Bronchial epithelial cell (primary cell): Measurements from ENCODE around the gene TNIP2. TPM values are rescaled to one million over a fixed set of nuclear protein-coding genes. Genes with fewer than 3 reads are reported as not detected.

Experiments used
- DNase-seq: peaks from one replicate; pipeline ENCODE4 v3.0.0-alpha.2; 2010; ENCODE audit warnings: low read depth
- FAIRE-seq: peaks from 2 replicates; lab custom pipeline; 2011; peaks lifted over from hg19 to GRCh38; lab: Jason Lieb, UNC
- H3K27me3 ChIP-seq: 2 replicates; pipeline ENCODE4 v1.5.1; 2011; ENCODE audit warnings: low read length; ENCODE audit not compliant: control insufficient read depth, insufficient read depth
- H3K36me3 ChIP-seq: 2 replicates; pipeline ENCODE4 v1.5.1; 2011; ENCODE audit warnings: low read length; ENCODE audit not compliant: control insufficient read depth, insufficient read depth
- H3K4me3 ChIP-seq: 2 replicates; pipeline ENCODE4 v1.5.1; 2011; ENCODE audit warnings: mild to moderate bottlenecking, low read depth, low read length, control low read depth
- total RNA-seq: library from RNA; depleted of rRNA; stranded (reverse); fragments of >200 nt; gene quantifications from 2 replicates; pipeline ENCODE4 v1.2.1, GENCODE V29; 2014
- TF ChIP-seq, protein P1 (sequence below): IDR thresholded peaks from 2 replicates; pipeline ENCODE4 v1.5.1; 2011; ENCODE audit warnings: mild to moderate bottlenecking, moderate library complexity, low read length, control low read depth, inconsistent platforms; ENCODE audit not compliant: insufficient read depth, severe bottlenecking

TNIP2 gene
- total RNA-seq, 1 donor from 2014 or later = 64.5 TPM

DNA sequence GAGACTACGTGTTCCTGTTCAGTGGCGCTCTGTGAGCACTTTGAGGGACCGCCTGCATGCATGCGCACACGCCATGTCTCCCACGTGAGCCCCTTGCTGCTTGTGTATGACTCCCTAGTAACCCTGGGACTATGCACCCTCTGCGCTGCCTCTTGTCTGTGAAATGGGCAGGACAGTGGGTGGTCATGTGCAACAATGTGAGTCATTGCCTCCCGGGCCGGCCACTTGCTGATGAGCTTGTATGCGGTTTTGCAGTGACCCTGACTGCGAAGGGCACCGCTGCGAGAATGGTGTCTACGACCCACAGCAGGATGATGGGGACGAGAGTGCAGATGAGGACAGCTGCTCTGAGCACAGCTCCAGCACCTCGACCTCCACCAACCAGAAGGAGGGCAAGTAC lies 61.4 kb downstream of the TNIP2 start:
- TF ChIP-seq, protein P1, sequence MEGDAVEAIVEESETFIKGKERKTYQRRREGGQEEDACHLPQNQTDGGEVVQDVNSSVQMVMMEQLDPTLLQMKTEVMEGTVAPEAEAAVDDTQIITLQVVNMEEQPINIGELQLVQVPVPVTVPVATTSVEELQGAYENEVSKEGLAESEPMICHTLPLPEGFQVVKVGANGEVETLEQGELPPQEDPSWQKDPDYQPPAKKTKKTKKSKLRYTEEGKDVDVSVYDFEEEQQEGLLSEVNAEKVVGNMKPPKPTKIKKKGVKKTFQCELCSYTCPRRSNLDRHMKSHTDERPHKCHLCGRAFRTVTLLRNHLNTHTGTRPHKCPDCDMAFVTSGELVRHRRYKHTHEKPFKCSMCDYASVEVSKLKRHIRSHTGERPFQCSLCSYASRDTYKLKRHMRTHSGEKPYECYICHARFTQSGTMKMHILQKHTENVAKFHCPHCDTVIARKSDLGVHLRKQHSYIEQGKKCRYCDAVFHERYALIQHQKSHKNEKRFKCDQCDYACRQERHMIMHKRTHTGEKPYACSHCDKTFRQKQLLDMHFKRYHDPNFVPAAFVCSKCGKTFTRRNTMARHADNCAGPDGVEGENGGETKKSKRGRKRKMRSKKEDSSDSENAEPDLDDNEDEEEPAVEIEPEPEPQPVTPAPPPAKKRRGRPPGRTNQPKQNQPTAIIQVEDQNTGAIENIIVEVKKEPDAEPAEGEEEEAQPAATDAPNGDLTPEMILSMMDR = no peak
- Histone ChIP-seq H3K4me3 (no peak overlapping the region), H3K27me3 (no peaks in the 10 kb centered on the region), H3K36me3 (peaks cover 34% of the 10 kb centered on the region)
- DNase-seq = no peak
- no peak for FAIRE-seq

- TF ChIP-seq, protein P1 = no peak
- H3K36me3 ChIP-seq = peaks cover 19% of the 10 kb centered on the region
- FAIRE-seq = no peak
Observed at GRCh38 chr4:2691952-2692435, 64.1 kb downstream of the TNIP2 start.

More at GRCh38 chr4:2691952-2692435, 64.1 kb downstream of the TNIP2 start:
- no peak overlapping the region for H3K4me3 ChIP-seq
- no peak for DNase-seq
- no peaks in the 10 kb centered on the region for H3K27me3 ChIP-seq

Other genes with a start within 250 kb of the TNIP2 start
- gene FAM193A, start 219.7 kb downstream of the TNIP2 start, total RNA-seq = 6.6 and 7.6 TPM in 2 replicates
- 31.1 and 86.3 TPM in 2 replicates for gene SH3BP2, start 36.7 kb upstream of the TNIP2 start, total RNA-seq
- 71.9 and 113 TPM in 2 replicates for gene ADD1, start 87.5 kb upstream of the TNIP2 start, total RNA-seq
- gene NOP14, start 207.1 kb upstream of the TNIP2 start, total RNA-seq = 20.9 and 31.1 TPM in 2 replicates
- gene GRK4, start 207.2 kb upstream of the TNIP2 start, total RNA-seq = 1.4 and 3.7 TPM in 2 replicates